ENCODE results near the gene CA5A.

The CA5A gene

DNA sequence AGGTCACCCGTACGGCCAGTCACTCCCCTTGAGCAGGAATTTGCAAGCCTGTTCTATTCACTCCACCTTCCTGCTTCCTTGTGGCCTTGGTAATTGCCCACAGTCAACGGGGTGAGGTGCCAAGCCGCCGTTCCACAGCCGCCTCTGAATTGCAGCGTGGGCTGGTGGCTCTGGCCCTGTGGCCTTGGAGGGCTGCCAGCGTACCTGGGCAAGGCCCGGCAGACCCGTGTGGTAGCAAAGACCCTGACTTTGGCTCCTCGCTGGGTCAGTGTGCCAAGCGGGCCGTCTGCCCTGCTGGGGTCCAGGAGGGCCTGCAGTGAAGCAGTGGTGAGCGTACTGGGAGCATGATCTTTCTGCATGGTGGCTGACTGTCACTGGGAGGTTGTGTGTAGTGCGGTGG is 18.5 kb upstream of the CA5A start:
- H3K79me2 ChIP-seq (ENCODE audit: control insufficient read depth, insufficient read depth, low read length, unreplicated experiment): peaks cover 66% of the 10 kb centered on the region
- H3K4me1 ChIP-seq (ENCODE audit: control insufficient read depth, insufficient read depth, low read length, unreplicated experiment): peaks cover 32% of the 10 kb centered on the region
- no peak overlapping the region for H3K27ac ChIP-seq (ENCODE audit: low read depth, low read length)
- H3K36me3 ChIP-seq (ENCODE audit: insufficient read depth, low read length): peaks cover 9% of the 10 kb centered on the region; the same call in 1 of the 2 replicates
- no peak overlapping the region for H3K4me3 ChIP-seq (ENCODE audit: low read depth, low read length)
- H2AFZ ChIP-seq (ENCODE audit: low read length, unreplicated experiment): no peak overlapping the region
- no peaks in the 10 kb centered on the region for H3K27me3 ChIP-seq (ENCODE audit: insufficient read depth, low read length)

DNA sequence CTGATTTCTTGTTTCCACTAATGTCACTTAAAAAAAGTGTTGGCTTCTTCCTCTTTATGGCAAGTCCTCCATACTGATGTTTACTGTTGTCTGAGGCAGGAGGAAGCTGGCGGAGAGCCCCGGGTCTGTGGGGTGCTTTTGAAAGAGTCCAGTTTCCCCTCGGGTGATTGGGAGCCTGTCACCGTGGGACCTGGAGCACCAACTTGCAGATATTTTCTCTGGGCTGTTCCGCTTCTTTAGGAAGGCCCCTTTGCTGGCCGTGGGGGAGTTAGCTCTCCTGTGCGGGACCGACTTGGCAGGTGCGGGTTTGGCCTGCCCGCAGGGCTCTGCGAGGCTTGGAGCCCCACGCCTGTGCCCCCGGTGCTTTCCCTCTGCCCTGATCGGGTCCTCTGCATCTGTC is 18.0 kb upstream of the CA5A start:
- H3K27ac ChIP-seq (ENCODE audit: low read depth, low read length): 0 out of 2 replicates have a peak overlapping the region, but pooled peaks have one; percentile 13

DNA sequence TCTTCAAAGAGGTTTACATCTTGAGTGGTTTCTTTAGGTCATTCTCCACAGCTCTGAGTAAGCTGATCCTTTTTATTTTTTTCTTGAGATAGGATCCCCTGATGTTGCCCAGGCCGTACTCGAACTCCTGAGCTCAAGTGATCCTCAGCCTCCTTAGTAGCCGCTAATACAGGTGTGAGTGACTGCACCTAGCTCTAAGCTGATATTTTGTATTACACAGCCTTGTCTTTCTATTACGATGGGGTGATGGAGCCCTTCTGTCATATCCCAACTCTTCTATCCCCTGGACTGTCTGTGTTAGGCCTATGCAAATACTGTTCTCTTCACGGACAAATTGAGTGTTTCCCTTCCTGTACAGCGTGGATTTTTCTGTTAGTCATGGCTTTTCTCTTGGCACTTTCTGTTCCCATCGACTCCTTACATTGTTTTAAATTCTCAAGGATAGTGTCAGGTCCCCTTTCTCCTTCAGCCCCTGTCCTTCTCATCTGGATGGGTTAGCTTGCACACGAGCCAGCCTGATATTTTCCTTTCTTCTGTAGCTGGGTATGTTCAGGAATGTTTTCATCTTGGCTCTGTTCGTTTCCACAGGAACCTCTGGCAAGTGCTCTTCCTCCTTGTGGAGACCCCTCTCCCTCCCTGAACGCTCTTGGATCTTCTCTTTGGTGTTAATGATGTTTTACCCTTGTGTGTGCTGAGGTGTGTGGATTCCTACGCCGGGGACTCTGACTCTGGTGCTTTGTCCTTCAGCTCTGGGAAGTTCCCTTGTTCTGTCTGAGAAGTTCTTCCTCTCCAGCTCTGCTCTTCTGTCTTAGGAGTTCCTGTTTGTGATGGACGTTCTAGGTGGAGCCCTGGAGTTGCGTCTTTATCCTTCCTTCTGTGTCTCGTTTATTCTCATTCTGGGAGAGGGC is 17.2 kb upstream of the CA5A start:
- Histone ChIP-seq H3K36me3 (ENCODE audit: insufficient read depth, low read length) (peaks cover 9% of the 10 kb centered on the region; the same call in 1 of the 2 replicates), H3K27me3 (ENCODE audit: insufficient read depth, low read length) (no peaks in the 10 kb centered on the region), H3K4me3 (ENCODE audit: low read depth, low read length) (no peak overlapping the region), H3K79me2 (ENCODE audit: control insufficient read depth, insufficient read depth, low read length, unreplicated experiment) (peaks cover 66% of the 10 kb centered on the region), H2AFZ (ENCODE audit: low read length, unreplicated experiment) (no peak overlapping the region), H3K4me1 (ENCODE audit: control insufficient read depth, insufficient read depth, low read length, unreplicated experiment) (peaks cover 32% of the 10 kb centered on the region), H3K27ac (ENCODE audit: low read depth, low read length) (peak overlapping the region; percentile 13; the same call in 1 of the 2 replicates)

More for the DNA sequence above, 18.0 kb upstream of the CA5A start:
- Histone ChIP-seq H3K4me3 (ENCODE audit: low read depth, low read length) (no peak overlapping the region), H3K79me2 (ENCODE audit: control insufficient read depth, insufficient read depth, low read length, unreplicated experiment) (peaks cover 66% of the 10 kb centered on the region), H3K4me1 (ENCODE audit: control insufficient read depth, insufficient read depth, low read length, unreplicated experiment) (peaks cover 32% of the 10 kb centered on the region), H3K27me3 (ENCODE audit: insufficient read depth, low read length) (no peaks in the 10 kb centered on the region), H2AFZ (ENCODE audit: low read length, unreplicated experiment) (no peak overlapping the region), H3K36me3 (ENCODE audit: insufficient read depth, low read length) (peaks cover 9% of the 10 kb centered on the region; the same call in 1 of the 2 replicates)

DNA sequence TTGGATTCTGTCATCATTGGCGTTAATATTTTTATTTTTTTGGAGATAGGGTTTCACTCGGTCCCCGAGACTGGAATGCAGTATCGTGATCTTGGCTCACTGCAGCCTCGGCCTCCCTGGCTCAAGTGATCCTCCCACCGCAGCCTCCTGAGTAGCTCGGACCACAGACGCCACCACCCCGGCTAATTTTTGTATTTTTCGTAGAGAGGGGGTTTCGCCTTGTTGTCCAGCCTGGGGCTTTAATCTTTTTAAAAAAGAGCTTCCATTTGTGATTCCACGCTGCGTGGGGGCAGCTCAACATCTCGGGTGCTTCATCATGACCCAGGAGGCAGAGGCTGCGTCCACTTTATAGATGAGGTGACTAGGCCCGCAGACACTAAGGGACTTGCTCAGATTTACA is 16.4 kb upstream of the CA5A start:
- Histone ChIP-seq H3K4me1 (ENCODE audit: control insufficient read depth, insufficient read depth, low read length, unreplicated experiment) (peaks cover 32% of the 10 kb centered on the region), H3K27me3 (ENCODE audit: insufficient read depth, low read length) (no peaks in the 10 kb centered on the region), H3K79me2 (ENCODE audit: control insufficient read depth, insufficient read depth, low read length, unreplicated experiment) (peaks cover 60% of the 10 kb centered on the region), H3K27ac (ENCODE audit: low read depth, low read length) (peak overlapping the region; percentile 92; the same call in 1 of the 2 replicates), H2AFZ (ENCODE audit: low read length, unreplicated experiment) (no peak overlapping the region), H3K4me3 (ENCODE audit: low read depth, low read length) (peak overlapping the region; percentile 86), H3K36me3 (ENCODE audit: insufficient read depth, low read length) (peaks cover 9% of the 10 kb centered on the region; the same call in 1 of the 2 replicates)

DNA sequence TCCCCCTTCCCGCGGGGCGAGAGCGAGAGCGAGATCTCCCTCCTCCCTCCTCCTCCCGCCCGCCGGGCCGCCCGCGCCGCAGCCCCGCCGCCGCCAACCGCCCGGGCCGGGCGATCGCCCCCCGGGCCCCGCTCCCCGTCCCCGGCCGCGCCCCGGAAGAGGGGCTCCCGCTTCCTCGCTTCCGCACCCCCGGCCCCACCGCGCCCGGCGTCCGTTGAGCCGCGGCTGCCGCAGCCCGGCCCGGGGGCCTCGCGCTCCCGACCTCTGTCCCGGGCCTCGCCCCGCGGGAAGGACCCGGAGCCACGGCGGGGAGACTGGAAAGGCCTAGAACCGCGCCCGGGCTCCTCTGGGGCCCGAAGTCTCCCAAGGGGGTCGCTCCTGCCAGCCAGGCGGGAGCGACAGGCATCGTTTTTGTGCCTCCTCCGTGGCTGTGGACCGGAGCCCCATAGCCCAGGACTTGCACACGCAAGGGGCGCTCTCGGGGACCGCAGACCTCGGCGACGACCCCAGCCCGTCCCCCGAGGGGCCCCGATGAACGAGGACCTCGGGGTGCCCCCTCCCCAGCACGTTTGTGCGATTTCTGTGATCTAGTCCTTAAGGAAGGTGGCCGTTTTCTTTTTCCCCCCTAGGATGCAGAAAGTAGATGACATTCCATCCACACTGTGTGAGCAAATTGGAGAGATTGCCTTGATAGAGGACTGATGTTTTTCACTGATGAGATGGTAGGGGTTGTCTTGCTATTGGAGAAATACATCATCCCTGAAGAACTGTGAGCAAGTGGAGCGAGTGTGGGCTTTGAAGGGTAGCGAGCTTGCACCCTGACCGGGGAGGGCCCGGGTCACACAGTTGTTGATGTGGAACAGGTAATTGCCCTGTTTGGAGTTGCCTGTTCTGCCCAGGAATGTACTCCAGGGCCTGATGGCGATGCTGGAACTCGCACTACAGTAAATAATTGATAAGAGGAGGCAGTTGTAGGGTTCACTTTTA is 15.5 kb upstream of the CA5A start:
- H3K4me3 ChIP-seq (ENCODE audit: low read depth, low read length): peak overlapping the region; percentile 86

DNA sequence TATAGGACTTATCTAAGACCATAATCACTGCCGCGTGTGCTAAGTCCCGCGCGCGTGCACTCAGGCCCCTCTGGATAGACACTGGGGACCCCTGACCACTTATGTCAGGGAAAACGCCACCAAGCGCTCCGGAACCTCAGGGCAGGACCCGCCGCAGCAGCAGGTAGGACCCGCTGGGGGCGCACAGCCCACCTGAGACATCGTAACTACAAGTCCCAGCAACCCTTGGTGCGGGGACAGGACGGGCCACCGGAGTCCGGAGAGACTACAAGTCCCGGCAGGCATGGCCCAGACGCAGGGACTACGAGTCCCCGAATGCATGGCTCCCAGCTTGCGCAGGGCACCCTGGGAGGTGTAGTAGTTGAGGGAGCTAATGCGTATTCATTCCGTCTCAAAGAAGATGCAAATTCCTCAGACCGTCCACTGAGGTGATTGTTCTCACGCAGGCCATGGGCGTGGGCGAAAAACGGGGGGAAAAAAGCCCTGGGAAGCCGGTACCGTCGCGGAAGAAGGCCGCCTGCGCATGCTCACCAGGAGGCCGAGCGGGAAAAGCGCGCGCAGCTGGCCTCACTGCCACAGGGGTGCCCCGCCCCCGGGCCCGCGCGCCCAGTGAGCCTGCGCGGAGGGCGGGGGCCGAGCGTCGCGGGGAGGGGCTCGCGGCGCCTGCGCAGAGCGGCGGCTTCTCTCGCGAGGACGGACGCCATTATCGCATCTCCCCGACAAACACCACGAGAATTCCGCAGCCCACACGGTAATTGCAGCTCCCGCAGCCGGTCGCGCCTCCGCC is 14.6 kb upstream of the CA5A start, which contains the start of gene BANP:
Gene BANP, plus strand, starts transcription at position 670 of the 787 bp plus-strand sequence. CDS start 23,682 bp downstream, outside the sequence.
- H3K27ac ChIP-seq (ENCODE audit: low read depth, low read length): peak within 1 kb of the TSS; percentile 92
- peaks cover 3% of the 10 kb centered on the region; the same call in 1 of the 2 replicates for H3K36me3 ChIP-seq (ENCODE audit: insufficient read depth, low read length)
- H3K27me3 ChIP-seq (ENCODE audit: insufficient read depth, low read length): no peaks in the 10 kb centered on the region
- peak within 1 kb of the TSS; percentile 86 for H3K4me3 ChIP-seq (ENCODE audit: low read depth, low read length)
- peaks cover 23% of the 10 kb centered on the region for H3K4me1 ChIP-seq (ENCODE audit: control insufficient read depth, insufficient read depth, low read length, unreplicated experiment)
- peaks cover 42% of the 10 kb centered on the region for H3K79me2 ChIP-seq (ENCODE audit: control insufficient read depth, insufficient read depth, low read length, unreplicated experiment)
- H2AFZ ChIP-seq (ENCODE audit: low read length, unreplicated experiment): peak within 1 kb of the TSS; percentile 91

More for the DNA sequence above, 15.5 kb upstream of the CA5A start:
- H3K36me3 ChIP-seq (ENCODE audit: insufficient read depth, low read length): peaks cover 4% of the 10 kb centered on the region; the same call in 1 of the 2 replicates
- peaks cover 51% of the 10 kb centered on the region for H3K79me2 ChIP-seq (ENCODE audit: control insufficient read depth, insufficient read depth, low read length, unreplicated experiment)
- peaks cover 32% of the 10 kb centered on the region for H3K4me1 ChIP-seq (ENCODE audit: control insufficient read depth, insufficient read depth, low read length, unreplicated experiment)
- H3K27me3 ChIP-seq (ENCODE audit: insufficient read depth, low read length): no peaks in the 10 kb centered on the region
- peak overlapping the region; percentile 92 for H3K27ac ChIP-seq (ENCODE audit: low read depth, low read length)
- peak overlapping the region; percentile 91 for H2AFZ ChIP-seq (ENCODE audit: low read length, unreplicated experiment)

DNA sequence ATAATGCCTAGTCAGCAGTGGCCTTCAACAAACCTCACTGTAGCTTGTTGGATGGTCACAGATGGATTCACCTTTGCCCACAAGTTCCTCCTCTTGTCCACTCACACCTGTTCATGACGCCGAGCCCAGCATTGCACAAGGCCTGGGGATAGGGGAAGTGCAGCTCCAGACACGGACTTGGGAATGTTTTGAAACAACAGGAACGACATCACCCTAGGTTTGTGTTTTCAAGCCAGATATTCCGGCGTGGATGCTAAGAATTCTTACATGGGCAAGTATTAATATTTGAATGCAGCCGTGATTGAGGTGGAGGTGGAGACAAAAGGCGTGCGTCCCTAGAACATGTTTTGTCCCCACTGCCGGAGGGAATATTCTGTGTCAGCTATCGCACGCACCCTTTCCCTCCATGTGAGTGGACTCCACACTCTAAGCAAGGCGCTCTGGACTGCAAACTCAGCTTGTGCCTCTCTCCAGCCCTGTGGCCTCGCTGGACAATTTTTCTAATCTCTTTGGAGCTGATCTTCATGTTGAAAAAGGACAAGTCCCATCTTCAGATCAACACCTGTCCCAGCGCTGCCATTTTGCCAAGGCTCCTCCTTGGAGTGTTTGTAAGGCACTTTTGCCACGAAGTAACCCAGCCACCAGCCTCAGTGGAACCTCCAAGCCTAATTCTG is 12.9 kb upstream of the CA5A start:
- H3K27ac ChIP-seq (ENCODE audit: low read depth, low read length): no peak overlapping the region
- no peaks in the 10 kb centered on the region for H3K27me3 ChIP-seq (ENCODE audit: insufficient read depth, low read length)
- H3K79me2 ChIP-seq (ENCODE audit: control insufficient read depth, insufficient read depth, low read length, unreplicated experiment): peaks cover 25% of the 10 kb centered on the region
- H2AFZ ChIP-seq (ENCODE audit: low read length, unreplicated experiment): no peak overlapping the region
- H3K4me1 ChIP-seq (ENCODE audit: control insufficient read depth, insufficient read depth, low read length, unreplicated experiment): peaks cover 25% of the 10 kb centered on the region
- no peak overlapping the region for H3K4me3 ChIP-seq (ENCODE audit: low read depth, low read length)
- H3K36me3 ChIP-seq (ENCODE audit: insufficient read depth, low read length): no peaks in the 10 kb centered on the region

DNA sequence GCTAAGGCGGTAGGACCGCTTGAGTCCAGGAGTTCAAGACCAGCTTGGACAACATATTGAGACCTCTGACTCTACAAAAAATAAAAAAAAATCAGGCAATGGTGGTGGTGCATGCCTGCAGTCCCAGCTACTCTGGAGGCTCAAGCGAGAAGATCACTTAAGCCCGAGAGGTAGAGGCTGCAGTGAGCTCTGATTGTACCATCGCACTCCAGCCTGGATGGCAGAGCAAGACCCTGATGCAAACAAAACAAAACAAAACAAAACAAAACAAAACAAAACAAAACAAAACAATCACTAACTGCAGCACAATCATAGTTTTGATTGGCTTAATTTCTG is 12.4 kb upstream of the CA5A start:
- Histone ChIP-seq H3K4me1 (ENCODE audit: control insufficient read depth, insufficient read depth, low read length, unreplicated experiment) (peaks cover 23% of the 10 kb centered on the region), H3K36me3 (ENCODE audit: insufficient read depth, low read length) (no peaks in the 10 kb centered on the region), H3K4me3 (ENCODE audit: low read depth, low read length) (no peak overlapping the region), H3K27ac (ENCODE audit: low read depth, low read length) (no peak overlapping the region), H2AFZ (ENCODE audit: low read length, unreplicated experiment) (no peak overlapping the region), H3K27me3 (ENCODE audit: insufficient read depth, low read length) (no peaks in the 10 kb centered on the region), H3K79me2 (ENCODE audit: control insufficient read depth, insufficient read depth, low read length, unreplicated experiment) (peaks cover 20% of the 10 kb centered on the region)

DNA sequence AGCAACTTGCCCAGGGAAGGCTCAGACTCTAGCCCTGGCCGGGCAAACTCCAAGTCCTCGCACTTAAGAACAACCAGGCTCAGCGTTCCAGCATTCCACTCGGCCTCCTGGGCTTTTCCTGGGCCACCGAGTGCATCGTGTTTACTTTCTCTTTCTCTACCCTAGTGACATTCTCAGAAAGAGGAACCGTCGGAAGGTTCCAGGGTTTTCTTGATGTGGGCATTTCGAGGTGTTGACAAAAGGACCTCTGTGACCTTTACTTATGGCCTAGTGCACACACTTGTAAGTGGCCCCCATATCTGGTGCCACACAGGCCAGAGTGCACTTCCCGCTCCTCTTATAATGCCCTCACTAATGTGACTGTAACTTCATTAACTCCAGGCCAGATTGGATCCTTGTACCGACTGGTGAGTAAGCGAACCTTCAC is 11.8 kb upstream of the CA5A start:
- Histone ChIP-seq H3K4me1 (ENCODE audit: control insufficient read depth, insufficient read depth, low read length, unreplicated experiment) (peaks cover 17% of the 10 kb centered on the region), H2AFZ (ENCODE audit: low read length, unreplicated experiment) (no peak overlapping the region), H3K27ac (ENCODE audit: low read depth, low read length) (no peak overlapping the region), H3K36me3 (ENCODE audit: insufficient read depth, low read length) (no peaks in the 10 kb centered on the region), H3K79me2 (ENCODE audit: control insufficient read depth, insufficient read depth, low read length, unreplicated experiment) (peaks cover 15% of the 10 kb centered on the region), H3K27me3 (ENCODE audit: insufficient read depth, low read length) (no peaks in the 10 kb centered on the region), H3K4me3 (ENCODE audit: low read depth, low read length) (no peak overlapping the region)
